ENCODE measurements around the gene BNC2. TPM values are rescaled to one million over a fixed set of nuclear protein-coding genes. Genes with fewer than 3 reads are reported as not detected.
"Not testable (repeated sequence)": the region's sequence is repeated elsewhere in the genome, so short reads cannot be mapped to it uniquely, and the experiment has no call there.

The BNC2 gene
- total RNA-seq, 1 experiment from 2014 or later, result 4.9 TPM

DNA sequence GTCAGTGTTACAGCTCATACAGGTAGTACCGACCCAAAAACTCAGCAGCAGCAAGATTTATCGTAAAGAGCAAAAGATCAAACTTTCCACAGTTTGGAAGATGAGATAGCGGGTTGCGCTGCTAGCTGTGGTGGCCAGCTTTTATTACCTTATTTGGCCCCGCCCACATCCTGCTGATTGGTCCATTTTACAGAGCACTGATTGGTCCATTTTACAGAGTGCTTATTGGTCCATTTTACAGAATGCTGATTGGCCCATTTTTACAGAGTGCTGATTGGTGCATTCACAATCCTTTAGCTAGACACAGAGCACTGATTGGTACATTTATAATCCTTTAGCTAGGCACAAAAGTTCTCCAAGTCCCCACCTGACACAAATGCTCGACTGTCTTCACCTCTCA, 12.0 kb upstream of the BNC2 start:
- H3K27ac ChIP-seq; H3K9me3 ChIP-seq (replicated peaks); H3K27me3 ChIP-seq (replicated peaks); H3K36me3 ChIP-seq; DNase-seq (ENCODE audit: low read depth in 1 of 2, low spot score in 2 of 2); H3K4me1 ChIP-seq (replicated peaks); H3K4me3 ChIP-seq: not testable (repeated sequence)

DNA sequence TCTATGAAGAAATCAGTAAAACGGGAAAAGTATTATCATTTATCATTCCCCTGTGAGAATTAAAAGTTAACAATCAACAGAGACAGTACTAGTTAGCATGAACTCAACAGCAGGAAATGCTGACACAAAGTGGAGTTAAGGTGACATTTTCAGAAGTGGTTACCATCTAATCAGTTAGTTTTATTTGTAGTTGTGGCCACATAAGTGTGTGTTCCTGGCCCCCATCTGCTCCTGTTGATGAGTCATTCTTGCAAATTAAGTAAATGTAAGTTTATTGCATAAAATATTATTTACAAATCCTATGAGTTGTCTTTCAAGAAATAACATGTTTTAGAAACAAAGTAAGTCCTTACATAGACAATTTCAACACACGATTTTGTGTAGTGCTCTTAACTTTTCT, 8.9 kb upstream of the BNC2 start:
- no peaks in the 10 kb centered on the region for H3K4me1 ChIP-seq (replicated peaks)
- H3K9me3 ChIP-seq (replicated peaks), result no peaks in the 10 kb centered on the region
- H3K27me3 ChIP-seq (replicated peaks), result no peaks in the 10 kb centered on the region
- H3K36me3 ChIP-seq, result no peaks in the 10 kb centered on the region
- DNase-seq (ENCODE audit: low read depth in 1 of 2, low spot score in 2 of 2), result no peak
- H3K27ac ChIP-seq, result no peak overlapping the region
- no peak overlapping the region for H3K4me3 ChIP-seq

DNA sequence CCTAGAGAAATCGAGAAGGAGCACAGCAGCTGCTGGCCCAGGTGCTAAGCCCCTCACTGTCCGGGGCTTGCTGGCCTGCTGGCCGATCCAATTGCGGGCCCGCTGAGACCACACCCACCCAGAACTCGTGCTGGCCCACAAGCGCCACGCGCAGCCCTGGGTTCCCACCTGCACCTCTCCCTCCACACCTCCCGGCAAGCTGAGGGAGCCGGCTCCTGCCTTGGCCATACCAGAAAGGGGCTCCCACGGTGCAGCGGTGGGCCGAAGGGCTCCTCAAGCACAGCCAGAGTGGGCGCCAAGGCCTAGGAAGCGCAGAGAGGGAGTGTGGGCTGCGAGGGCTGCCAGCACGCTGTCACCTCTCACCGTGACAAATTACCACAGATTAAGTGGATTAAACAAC, 6.8 kb upstream of the BNC2 start:
- Histone ChIP-seq H3K36me3 (no peaks in the 10 kb centered on the region), H3K27me3 (replicated peaks) (no peaks in the 10 kb centered on the region), H3K27ac (no peak overlapping the region), H3K9me3 (replicated peaks) (no peaks in the 10 kb centered on the region), H3K4me3 (no peak overlapping the region), H3K4me1 (replicated peaks) (peaks cover 7% of the 10 kb centered on the region)
- DNase-seq (ENCODE audit: low read depth in 1 of 2, low spot score in 2 of 2), result no peak

DNA sequence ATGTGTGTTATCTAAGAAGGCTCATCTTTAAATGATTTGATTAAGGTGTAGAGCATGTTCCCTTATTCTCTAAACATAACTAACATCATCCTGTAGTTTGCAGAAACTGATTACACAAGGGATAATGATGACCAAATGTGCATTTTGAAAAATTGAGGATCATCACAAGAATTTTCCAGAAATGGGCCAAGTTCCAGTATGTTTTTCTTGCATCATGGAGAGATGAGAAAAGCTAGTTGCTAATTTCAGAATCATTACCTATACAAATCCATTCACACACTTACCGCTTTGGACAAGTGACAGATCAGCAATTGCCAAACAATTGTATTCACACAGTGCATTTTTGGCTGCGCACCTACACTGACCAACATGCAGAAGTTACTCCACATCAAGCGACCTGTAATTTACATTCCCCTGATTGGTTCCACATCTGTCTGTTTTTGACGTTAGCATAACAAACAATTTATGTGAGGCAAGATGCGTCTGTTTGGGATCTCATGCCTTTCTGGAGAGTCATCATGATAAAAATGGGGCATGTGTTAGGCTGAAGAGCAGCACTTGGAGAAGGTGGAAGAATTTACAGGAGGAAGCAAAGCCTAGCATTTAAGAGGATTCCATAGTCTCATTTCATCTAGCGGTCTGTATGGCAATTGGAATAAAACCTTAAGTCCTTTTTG, 2.8 kb upstream of the BNC2 start:
- H3K9me3 ChIP-seq (replicated peaks), result no peaks in the 10 kb centered on the region
- no peaks in the 10 kb centered on the region for H3K27me3 ChIP-seq (replicated peaks)
- no peaks in the 10 kb centered on the region for H3K36me3 ChIP-seq
- peaks cover 7% of the 10 kb centered on the region for H3K4me1 ChIP-seq (replicated peaks)
- H3K4me3 ChIP-seq, result no peak overlapping the region
- no peak overlapping the region for H3K27ac ChIP-seq
- peak in 1 of 2 experiments; percentile 16 for DNase-seq (ENCODE audit: low read depth in 1 of 2, low spot score in 2 of 2)

DNA sequence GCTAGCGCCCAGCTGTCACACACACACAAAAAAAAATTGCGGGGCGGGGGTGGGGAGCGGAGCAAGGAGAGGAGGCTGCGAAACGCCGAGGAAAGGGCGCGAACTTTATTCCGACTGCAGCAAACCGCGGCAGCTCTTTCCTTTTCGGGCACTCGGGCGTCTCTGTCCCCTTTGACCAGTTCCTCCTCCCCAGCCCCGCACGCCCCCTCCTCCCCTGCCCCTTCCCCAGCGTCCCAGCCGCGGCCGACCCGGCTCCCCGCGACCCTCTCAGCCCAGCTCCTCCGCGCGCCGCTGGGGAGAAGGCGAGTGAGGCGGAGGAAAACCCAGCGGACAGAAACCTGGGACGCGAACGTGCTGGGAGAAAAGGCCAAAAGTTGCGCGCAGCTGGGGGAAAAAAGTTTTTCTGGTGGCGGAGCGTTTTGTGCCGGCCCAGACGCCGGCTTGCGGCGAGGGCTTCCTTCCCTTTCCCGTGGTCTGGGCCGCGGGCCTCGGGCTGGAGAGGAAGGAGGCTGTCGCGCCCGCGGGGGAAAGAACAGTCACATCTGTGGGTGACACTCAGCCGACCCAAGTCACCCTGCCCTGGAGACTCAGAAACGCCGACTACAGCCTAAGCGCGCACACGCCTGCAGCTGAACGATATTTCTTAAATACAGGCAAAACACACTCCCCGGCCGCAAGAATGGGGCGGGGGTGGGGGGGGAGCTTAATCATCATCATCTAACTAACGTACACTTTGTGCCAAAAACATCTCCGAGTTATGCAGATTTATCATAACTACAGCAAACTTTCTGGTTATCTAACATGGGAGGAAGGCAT, 1.1 kb upstream of the BNC2 start:
- H3K4me1 ChIP-seq (replicated peaks), result peaks cover 11% of the 10 kb centered on the region
- H3K27me3 ChIP-seq (replicated peaks), result no peaks in the 10 kb centered on the region
- DNase-seq (ENCODE audit: low read depth in 1 of 2, low spot score in 2 of 2), result peak; percentile 48 to 50
- H3K27ac ChIP-seq, result peak overlapping the region; percentile 38; the same call in 1 of the 2 replicates
- no peaks in the 10 kb centered on the region for H3K9me3 ChIP-seq (replicated peaks)
- no peaks in the 10 kb centered on the region for H3K36me3 ChIP-seq
- peak overlapping the region; percentile 61 for H3K4me3 ChIP-seq

DNA sequence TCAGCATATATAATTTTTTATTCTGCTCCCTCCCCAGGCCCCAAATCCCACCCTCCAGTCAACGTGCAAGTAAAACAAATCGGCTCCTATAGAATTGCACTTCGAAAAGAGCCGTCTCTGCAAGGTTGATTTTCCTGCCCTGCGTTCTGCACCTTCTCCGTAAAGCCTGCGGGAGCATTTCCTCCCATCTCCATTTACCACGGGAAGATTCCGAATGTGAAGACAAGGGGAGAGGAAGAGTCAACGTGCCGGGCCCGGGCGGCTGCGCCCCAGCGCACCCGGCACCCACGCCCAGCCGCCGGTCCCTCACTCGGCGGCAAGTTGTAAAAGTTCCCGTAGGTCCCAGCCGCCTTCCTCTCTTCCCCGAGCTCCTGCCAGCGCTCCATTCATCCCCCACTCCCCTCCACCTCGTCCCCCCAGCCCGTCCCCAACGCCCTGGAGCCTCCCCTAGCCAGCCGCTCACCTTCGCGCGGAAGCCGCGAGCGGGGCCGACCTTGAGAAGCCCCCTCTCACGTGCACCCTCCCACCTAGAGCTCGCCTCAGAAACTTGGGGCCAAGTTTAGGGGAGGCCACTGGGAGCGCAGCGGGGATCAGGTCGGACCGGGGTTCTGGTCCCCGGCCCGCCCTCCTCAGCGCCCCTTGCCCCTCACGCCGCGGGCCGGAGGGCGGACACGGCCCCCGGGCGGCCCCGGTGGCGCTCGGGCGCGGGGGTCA, 431 bp downstream of the BNC2 start:
- peak in 1 of 2 experiments; percentile 19 for DNase-seq (ENCODE audit: low read depth in 1 of 2, low spot score in 2 of 2)
- peak overlapping the region; percentile 39; the same call in 1 of the 2 replicates for H3K27ac ChIP-seq
- H3K9me3 ChIP-seq (replicated peaks), result no peaks in the 10 kb centered on the region
- peak overlapping the region; percentile 61 for H3K4me3 ChIP-seq
- H3K4me1 ChIP-seq (replicated peaks), result peaks cover 11% of the 10 kb centered on the region
- H3K36me3 ChIP-seq, result no peaks in the 10 kb centered on the region
- no peaks in the 10 kb centered on the region for H3K27me3 ChIP-seq (replicated peaks)

DNA sequence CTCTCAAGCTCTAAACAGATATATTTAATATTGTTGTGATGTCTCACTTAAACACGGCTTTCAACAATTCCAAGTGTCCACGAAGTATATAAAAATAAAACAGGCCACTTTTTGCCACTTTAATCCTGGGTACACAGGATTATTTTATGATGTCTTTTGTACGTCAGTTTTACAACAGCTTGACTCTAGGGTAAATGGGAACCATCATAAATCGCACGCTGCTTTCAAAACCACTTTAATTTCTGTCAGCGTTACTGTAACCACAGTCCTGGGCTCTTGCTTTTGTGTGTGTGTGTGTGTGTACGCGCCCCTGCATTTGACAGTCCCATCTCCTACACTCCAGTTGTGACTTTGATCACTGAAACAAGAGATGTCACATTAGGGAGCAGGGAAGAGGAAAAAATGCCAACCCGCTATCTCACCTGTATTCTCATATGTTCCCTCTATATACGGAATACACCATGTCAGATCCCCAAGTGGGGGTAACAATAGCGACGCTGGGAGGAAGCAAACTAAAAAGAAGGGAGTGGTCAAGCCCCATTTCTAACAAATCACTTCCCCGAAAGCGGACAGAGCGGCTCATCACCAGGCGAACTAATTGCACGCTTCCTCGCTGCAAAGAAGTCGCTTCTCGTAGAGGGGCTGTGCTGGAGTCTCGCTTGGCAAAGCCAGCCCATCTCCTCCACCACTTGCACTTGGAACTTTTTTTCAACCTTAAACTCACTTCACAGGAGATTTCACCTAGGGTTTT, 1.2 kb downstream of the BNC2 start:
- no peak for DNase-seq (ENCODE audit: low read depth in 1 of 2, low spot score in 2 of 2)
- Histone ChIP-seq H3K27me3 (replicated peaks) (no peaks in the 10 kb centered on the region), H3K9me3 (replicated peaks) (no peaks in the 10 kb centered on the region), H3K4me3 (peak overlapping the region; percentile 61), H3K4me1 (replicated peaks) (peaks cover 15% of the 10 kb centered on the region), H3K27ac (no peak overlapping the region), H3K36me3 (no peaks in the 10 kb centered on the region)

DNA sequence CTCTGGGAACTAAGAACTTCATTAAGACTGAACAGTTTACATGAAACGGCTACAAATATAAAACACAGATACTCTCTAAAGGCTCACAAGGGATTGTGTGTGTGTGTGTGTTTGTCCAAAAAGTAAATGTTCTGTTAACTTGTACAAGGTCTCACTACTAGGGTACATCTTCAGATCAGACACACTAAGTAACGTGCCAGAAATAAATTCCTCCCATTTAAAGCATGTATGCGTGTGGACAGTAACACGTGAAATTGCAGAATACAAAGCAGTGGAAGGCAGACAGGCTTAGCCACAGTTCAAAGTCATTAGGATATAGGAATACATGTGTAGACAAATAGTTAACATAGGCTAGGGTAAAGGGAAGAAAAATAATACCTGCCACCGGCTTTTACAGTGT, 1.8 kb downstream of the BNC2 start:
- Histone ChIP-seq H3K4me3 (no peak overlapping the region), H3K27ac (no peak overlapping the region), H3K4me1 (replicated peaks) (peaks cover 14% of the 10 kb centered on the region), H3K27me3 (replicated peaks) (no peaks in the 10 kb centered on the region), H3K36me3 (no peaks in the 10 kb centered on the region), H3K9me3 (replicated peaks) (no peaks in the 10 kb centered on the region)
- no peak for DNase-seq (ENCODE audit: low read depth in 1 of 2, low spot score in 2 of 2)

DNA sequence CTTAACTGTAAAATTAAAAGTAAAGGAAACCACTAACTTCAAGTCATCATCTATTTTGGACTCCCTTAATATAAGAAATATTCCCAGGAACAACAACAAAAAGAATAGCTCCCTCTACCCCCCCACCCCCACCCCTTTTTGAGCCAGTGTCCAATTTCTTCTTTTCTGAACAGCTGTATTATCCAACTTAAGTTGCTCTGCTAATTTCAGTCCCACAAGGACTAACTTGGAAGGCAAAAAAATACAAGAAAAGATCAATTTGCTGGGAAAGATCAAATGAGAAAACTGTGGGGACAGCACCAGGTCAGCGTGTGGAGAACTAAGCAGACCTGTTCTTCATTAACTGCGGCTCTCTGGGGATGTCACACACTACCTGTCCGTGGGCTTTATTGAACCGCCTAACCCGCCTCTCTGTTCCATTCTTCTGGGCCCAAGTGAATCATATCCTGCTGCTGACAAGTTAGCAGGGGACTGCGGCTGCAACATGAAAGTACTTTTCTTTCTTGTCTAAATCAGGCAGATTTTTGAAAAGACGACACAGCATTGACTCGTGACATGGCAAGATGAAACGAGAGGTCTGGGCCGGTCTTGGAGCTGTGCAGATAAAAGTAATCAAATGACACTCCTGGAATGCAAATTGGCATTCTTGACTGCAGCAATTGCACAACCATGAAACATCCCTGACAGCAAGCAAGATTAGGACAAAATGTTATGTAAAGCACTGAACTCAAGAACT, 2.7 kb downstream of the BNC2 start:
- Histone ChIP-seq H3K27ac (peak overlapping the region; percentile 24), H3K4me1 (replicated peaks) (peaks cover 8% of the 10 kb centered on the region), H3K27me3 (replicated peaks) (no peaks in the 10 kb centered on the region), H3K9me3 (replicated peaks) (no peaks in the 10 kb centered on the region), H3K36me3 (no peaks in the 10 kb centered on the region), H3K4me3 (no peak overlapping the region)
- DNase-seq (ENCODE audit: low read depth in 1 of 2, low spot score in 2 of 2), result peak; percentile 36 to 38

DNA sequence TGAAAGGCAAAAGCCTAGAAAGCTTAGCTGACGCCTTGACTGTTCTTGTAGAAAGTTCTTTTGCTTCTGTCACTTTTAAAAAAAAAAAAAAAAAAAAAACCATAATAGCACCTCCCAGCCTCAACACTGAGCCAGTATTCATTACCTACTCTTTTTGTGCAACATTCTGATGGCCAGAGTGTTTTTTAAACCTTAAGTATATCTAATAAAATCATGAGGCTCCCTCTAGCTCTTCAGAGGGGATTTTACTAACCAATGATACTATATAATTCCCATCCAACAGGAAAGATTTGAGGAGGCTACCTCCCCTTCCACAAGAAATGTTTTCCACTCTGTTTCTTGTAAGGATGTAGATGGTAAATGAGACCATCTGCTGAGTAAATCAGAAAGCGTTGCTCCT, 3.9 kb downstream of the BNC2 start:
- Histone ChIP-seq H3K9me3 (replicated peaks) (no peaks in the 10 kb centered on the region), H3K27me3 (replicated peaks) (no peaks in the 10 kb centered on the region), H3K4me3 (no peak overlapping the region), H3K4me1 (replicated peaks) (peaks cover 8% of the 10 kb centered on the region), H3K27ac (no peak overlapping the region; the same call in 1 of the 2 replicates), H3K36me3 (no peaks in the 10 kb centered on the region)
- DNase-seq (ENCODE audit: low read depth in 1 of 2, low spot score in 2 of 2), result peak in 1 of 2 experiments; percentile 16

DNA sequence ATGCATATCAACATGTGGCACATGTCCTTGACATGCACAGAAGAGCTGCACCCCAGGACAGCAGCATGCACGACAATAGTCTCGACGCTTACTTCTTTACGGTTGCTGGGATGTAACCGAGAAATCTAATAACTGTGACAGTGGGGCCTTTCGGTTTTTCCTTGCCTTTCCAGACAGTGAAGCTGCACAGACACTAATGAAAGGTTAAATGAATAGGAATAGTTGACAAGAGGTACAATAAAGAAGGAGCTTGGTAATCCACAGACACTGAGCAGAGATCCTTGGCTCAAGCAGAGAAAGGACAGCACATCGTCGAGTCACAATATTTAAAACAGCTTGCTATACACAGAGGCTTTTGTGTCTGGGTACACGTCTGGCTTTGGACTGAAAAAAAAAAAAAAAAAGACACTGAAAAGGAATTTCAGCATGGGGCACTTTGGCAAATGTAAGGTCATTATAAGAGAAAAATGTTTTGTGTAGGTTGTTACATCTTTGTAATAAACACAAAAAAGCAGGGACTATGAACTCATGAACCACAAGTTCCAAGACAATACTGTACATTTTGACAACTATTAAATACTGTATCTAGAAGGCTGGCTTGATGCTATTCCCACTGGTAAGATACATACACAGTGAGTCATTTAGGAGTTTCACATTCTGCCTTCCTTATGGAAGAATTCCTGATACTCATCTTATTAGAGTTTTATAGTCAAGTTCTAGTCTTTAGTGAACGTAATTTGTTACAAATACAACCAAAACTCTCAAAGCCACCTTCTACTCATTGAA, 5.6 kb downstream of the BNC2 start:
- Histone ChIP-seq H3K36me3 (no peaks in the 10 kb centered on the region), H3K27ac (0 out of 2 replicates have a peak overlapping the region, but pooled peaks have one; percentile 13), H3K9me3 (replicated peaks) (no peaks in the 10 kb centered on the region), H3K4me1 (replicated peaks) (peaks cover 8% of the 10 kb centered on the region), H3K27me3 (replicated peaks) (no peaks in the 10 kb centered on the region), H3K4me3 (no peak overlapping the region)
- peak in 1 of 2 experiments; percentile 32 for DNase-seq (ENCODE audit: low read depth in 1 of 2, low spot score in 2 of 2)

DNA sequence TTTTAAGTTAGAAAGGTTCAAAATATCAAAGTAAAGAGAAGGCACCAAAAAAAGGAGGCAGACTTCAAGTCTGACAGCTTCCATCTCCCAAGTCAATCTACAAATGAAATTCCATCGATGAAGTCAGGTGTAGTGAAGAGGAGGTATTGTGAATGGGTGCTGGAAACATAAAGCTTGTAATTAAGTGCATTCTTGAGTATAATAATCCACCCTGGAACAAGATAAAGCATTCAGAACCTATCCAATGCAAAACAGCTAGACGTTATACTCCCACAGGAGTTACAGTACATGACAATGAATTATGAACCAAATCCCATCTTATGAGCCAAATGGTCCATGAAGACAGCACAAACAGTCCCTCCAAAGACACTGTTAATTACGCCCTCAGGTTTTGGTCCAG, 22.3 kb downstream of the BNC2 start:
- no peaks in the 10 kb centered on the region for H3K9me3 ChIP-seq (replicated peaks)
- no peaks in the 10 kb centered on the region for H3K36me3 ChIP-seq
- H3K4me3 ChIP-seq, result no peak overlapping the region
- no peak overlapping the region for H3K27ac ChIP-seq
- H3K27me3 ChIP-seq (replicated peaks), result no peaks in the 10 kb centered on the region
- no peak for DNase-seq (ENCODE audit: low read depth in 1 of 2, low spot score in 2 of 2)
- no peaks in the 10 kb centered on the region for H3K4me1 ChIP-seq (replicated peaks)

Measured in SJSA1 (cell line).